ENCODE data around the gene PKDREJ. TPM values are rescaled to one million over a fixed set of nuclear protein-coding genes. Genes with fewer than 3 reads are reported as not detected.
"Not testable (repeated sequence)": the region's sequence is repeated elsewhere in the genome, so short reads cannot be mapped to it uniquely, and the experiment has no call there.

Gene PKDREJ
- total RNA-seq (2012; rRNA removed) (not detected in 2 replicates), polyA plus RNA-seq (2012; rRNA removed) (0.02 TPM in 1 of 2 replicates, not detected in the other), Bru-seq, nascent RNA (not detected), BruChase-seq, experiment 1, labeled RNA remaining after a 6-hour chase (not detected), BruChase-seq, experiment 2, labeled RNA remaining after a 2-hour chase (not detected)
- polyA plus RNA-seq (2012; cell fraction: cytosol; rRNA removed) = not detected in 2 replicates
- polyA plus RNA-seq (2012; cell fraction: nucleus; rRNA removed; ENCODE audit: low replicate concordance) = 0.02 TPM in 1 of 2 replicates, not detected in the other
- long read RNA-seq = 0 reads

- intact Hi-C loops (cut with micrococcal nuclease) (no loop called here), in situ Hi-C loops (cut with MboI; ENCODE audit: low sequenced_read_pairs) (no loop called here), dilution Hi-C loops (cut with HindIII; ENCODE audit: low sequenced_read_pairs, unreplicated experiment) (no loop called here)
- Histone ChIP-seq H3K9me3 (ENCODE audit: control insufficient read depth, insufficient read depth, low read length) (peaks cover 23% of the 10 kb centered on the region), H3K79me1 (ENCODE audit: low read depth in 1 of 2, low read length in 2 of 2) (peaks cover 3 to 6% of the 10 kb centered on the region in 2 experiments; a peak in 3 of 4 replicates), H3K27me3 (ENCODE audit: control insufficient read depth, insufficient read depth, low read length) (peaks cover 32% of the 10 kb centered on the region), H3K4me1 (ENCODE audit: control insufficient read depth, insufficient read depth, low read length) (peaks cover under 1% of the 10 kb centered on the region; the same call in 1 of the 2 replicates), H4K91ac (ENCODE audit: insufficient read depth, low read depth, low read length) (no peak within 1 kb of the TSS), H3K14ac (replicated peaks; ENCODE audit: low read depth, low read length) (no peak within 1 kb of the TSS), H2BK5ac (ENCODE audit: low read depth, low read length, poor library complexity, severe bottlenecking) (no peak within 1 kb of the TSS), H3K56ac (ENCODE audit: extremely low read depth, insufficient read depth, low read length) (no peak within 1 kb of the TSS), H3K36me3 (ENCODE audit: control insufficient read depth, insufficient read depth, low read length) (no peaks in the 10 kb centered on the region), H3K4me3 (ENCODE audit: insufficient read depth, low read depth, low read length) (no peak within 1 kb of the TSS), H3K23ac (ENCODE audit: low read depth, low read length) (no peak within 1 kb of the TSS), H4K8ac (ENCODE audit: low read depth in 2 of 2, low read length in 2 of 2) (no peak within 1 kb of the TSS), H2BK120ac (ENCODE audit: low read depth, low read length) (no peak within 1 kb of the TSS), H3K18ac (ENCODE audit: low read depth, low read length) (no peak within 1 kb of the TSS), H2BK20ac (ENCODE audit: low read depth, low read length) (no peak within 1 kb of the TSS), H4K5ac (ENCODE audit: low read depth, low read length) (no peak within 1 kb of the TSS), H3K27ac (ENCODE audit: insufficient read depth, low read length) (no peak within 1 kb of the TSS), H3K4me2 (ENCODE audit: low read depth, low read length) (no peak within 1 kb of the TSS), H2AK5ac (ENCODE audit: low read depth, low read length) (no peak within 1 kb of the TSS), H3K4ac (ENCODE audit: low read depth, low read length) (no peak within 1 kb of the TSS), H2AFZ (replicated peaks; ENCODE audit: low read length, poor library complexity) (peak within 1 kb of the TSS; percentile 69), H3K9me1 (ENCODE audit: insufficient read depth, low read length) (0 out of 2 replicates have a peak, but pooled peaks cover under 1% of the 10 kb centered on the region), H2AK9ac (replicated peaks; ENCODE audit: low read depth, low read length, poor library complexity) (peak within 1 kb of the TSS; percentile 65), H2BK15ac (ENCODE audit: low read depth, low read length) (no peak within 1 kb of the TSS), H3K9ac (ENCODE audit: low read depth, low read length) (no peak within 1 kb of the TSS), H4K20me1 (ENCODE audit: insufficient read depth, low read length) (no peaks in the 10 kb centered on the region)
- 68% methylated on average over 7 of the region's 30 CpGs; no CpG with 5 or more reads in 1 of the 2 experiments for WGBS, 2 experiments (ENCODE audit: extremely low coverage in 2 of 2, insufficient read length in 1 of 2)
- TF ChIP-seq MAFK (IDR thresholded peaks at IDR 0.05; ENCODE audit: low read depth, low read length) (no peak), CTCF (conservative IDR thresholded peaks at IDR 0.05; ENCODE audit: low read depth, low read length) (no peak), POLR2A (IDR thresholded peaks at IDR 0.05; ENCODE audit: low read depth, low read length) (no peak), SMC3 (IDR thresholded peaks at IDR 0.05; ENCODE audit: low read depth, low read length) (no peak), RCOR1 (IDR thresholded peaks at IDR 0.05; ENCODE audit: insufficient replicate concordance, low read length) (no peak), RAD21 (IDR thresholded peaks at IDR 0.05; ENCODE audit: low read length) (no peak)
- no TSS peak for BruUV-seq (replicated peaks)
- ChIA-PET CTCF (no interaction called here), POLR2A (ENCODE audit: unreplicated experiment) (no interaction called here)
- ATAC-seq (ENCODE audit: low read depth) = no peak
- no peak for DNase-seq
These were observed at the start of gene PKDREJ for GRCh38 chr22:46263216-46263590. PKDREJ (minus strand) TSS chr22:46263343; CDS start chr22:46263322, 21 bp downstream.

GRCh38 chr22:46312848-46313247 is 49.7 kb upstream of the PKDREJ start:
- H4K5ac ChIP-seq (ENCODE audit: low read depth, low read length); H3K9me1 ChIP-seq (ENCODE audit: insufficient read depth, low read length); H2BK15ac ChIP-seq (ENCODE audit: low read depth, low read length); H3K27me3 ChIP-seq (ENCODE audit: control insufficient read depth, insufficient read depth, low read length); H3K14ac ChIP-seq (replicated peaks; ENCODE audit: low read depth, low read length); H4K8ac ChIP-seq (ENCODE audit: low read depth in 2 of 2, low read length in 2 of 2); H2AFZ ChIP-seq (replicated peaks; ENCODE audit: low read length, poor library complexity); H3K18ac ChIP-seq (ENCODE audit: low read depth, low read length); H2BK20ac ChIP-seq (ENCODE audit: low read depth, low read length); H4K20me1 ChIP-seq (ENCODE audit: insufficient read depth, low read length); intact Hi-C loops (cut with micrococcal nuclease); H3K23ac ChIP-seq (ENCODE audit: low read depth, low read length); ATAC-seq (ENCODE audit: low read depth); H3K27ac ChIP-seq (ENCODE audit: insufficient read depth, low read length); BruUV-seq (replicated peaks); DNase-seq; POLR2A ChIA-PET (ENCODE audit: unreplicated experiment); H2AK5ac ChIP-seq (ENCODE audit: low read depth, low read length); H2AK9ac ChIP-seq (replicated peaks; ENCODE audit: low read depth, low read length, poor library complexity); H3K36me3 ChIP-seq (ENCODE audit: control insufficient read depth, insufficient read depth, low read length); H3K56ac ChIP-seq (ENCODE audit: extremely low read depth, insufficient read depth, low read length); H3K4me1 ChIP-seq (ENCODE audit: control insufficient read depth, insufficient read depth, low read length); H4K91ac ChIP-seq (ENCODE audit: insufficient read depth, low read depth, low read length); H2BK120ac ChIP-seq (ENCODE audit: low read depth, low read length); H3K4me3 ChIP-seq (ENCODE audit: insufficient read depth, low read depth, low read length); dilution Hi-C loops (cut with HindIII; ENCODE audit: low sequenced_read_pairs, unreplicated experiment); H3K9me3 ChIP-seq (ENCODE audit: control insufficient read depth, insufficient read depth, low read length); H3K4me2 ChIP-seq (ENCODE audit: low read depth, low read length); H3K9ac ChIP-seq (ENCODE audit: low read depth, low read length); H2BK5ac ChIP-seq (ENCODE audit: low read depth, low read length, poor library complexity, severe bottlenecking); H3K4ac ChIP-seq (ENCODE audit: low read depth, low read length): not testable (repeated sequence)
- in situ Hi-C loops (cut with MboI; ENCODE audit: low sequenced_read_pairs) = loop anchor here (5.0 kb wide), 1 partner anchor 326 kb away; no protein-coding TSS in a partner anchor
- peaks cover 30 to 35% of the 10 kb centered on the region in 2 experiments for H3K79me1 ChIP-seq (ENCODE audit: low read depth in 1 of 2, low read length in 2 of 2)
- WGBS, 2 experiments (ENCODE audit: extremely low coverage in 2 of 2, insufficient read length in 1 of 2) = no CpG with 5 or more reads among the region's 2 CpGs
- CTCF ChIA-PET = interaction anchor here (0.6 to 1.2 kb wide), 3 partner anchors 9 to 307 kb away, joined by 3 read pairs; no protein-coding TSS in a partner anchor
